SHP77 treated with DMSO at 0.1 percent for 48 hours (cell line): ENCODE results near the gene CTNNA3.

Experiments
- DNase-seq: peaks from one replicate; lab custom pipeline; 2025; lab: John Stamatoyannopoulos, UW

The CTNNA3 gene

GRCh38 chr10:66748217-66748616 is 947.8 kb downstream of the CTNNA3 start:
- DNase-seq, result no peak

GRCh38 chr10:66747451-66747850 is 948.5 kb downstream of the CTNNA3 start:
- DNase-seq, result no peak

GRCh38 chr10:66746711-66747110 is 949.3 kb downstream of the CTNNA3 start:
- no peak for DNase-seq

- DNase-seq, result no peak
Observed at GRCh38 chr10:66746246-66746645, 949.7 kb downstream of the CTNNA3 start.

GRCh38 chr10:66744915-66745314 is 951.1 kb downstream of the CTNNA3 start:
- no peak for DNase-seq

GRCh38 chr10:66737241-66737640 is 958.8 kb downstream of the CTNNA3 start:
- no peak for DNase-seq

- no peak for DNase-seq
Observed at GRCh38 chr10:66723608-66724400, 972.2 kb downstream of the CTNNA3 start.

GRCh38 chr10:66719483-66719882 is 976.5 kb downstream of the CTNNA3 start:
- no peak for DNase-seq

GRCh38 chr10:66717231-66717981 is 978.6 kb downstream of the CTNNA3 start:
- no peak for DNase-seq

GRCh38 chr10:66714741-66715140 is 981.3 kb downstream of the CTNNA3 start:
- DNase-seq, result no peak

- DNase-seq, result no peak
Observed at GRCh38 chr10:66713387-66713786, 982.6 kb downstream of the CTNNA3 start.

- DNase-seq, result no peak
Observed at GRCh38 chr10:66698069-66698468, 997.9 kb downstream of the CTNNA3 start.

- DNase-seq, result no peak
Observed at GRCh38 chr10:66695046-66695445, 1000.9 kb downstream of the CTNNA3 start.

- DNase-seq, result no peak
Observed at GRCh38 chr10:66684581-66684980, 1011.4 kb downstream of the CTNNA3 start.

- no peak for DNase-seq
Observed at GRCh38 chr10:66680886-66681285, 1015.1 kb downstream of the CTNNA3 start.

- DNase-seq, result no peak
Observed at GRCh38 chr10:66678521-66678920, 1017.5 kb downstream of the CTNNA3 start.

- DNase-seq, result no peak
Observed at GRCh38 chr10:66673071-66673470, 1022.9 kb downstream of the CTNNA3 start.

GRCh38 chr10:66671562-66671961 is 1024.4 kb downstream of the CTNNA3 start:
- DNase-seq, result no peak

GRCh38 chr10:66671064-66671463 is 1024.9 kb downstream of the CTNNA3 start:
- DNase-seq, result no peak

- DNase-seq, result no peak
Observed at GRCh38 chr10:66656499-66656898, 1039.5 kb downstream of the CTNNA3 start.

- no peak for DNase-seq
Observed at GRCh38 chr10:66654861-66655260, 1041.1 kb downstream of the CTNNA3 start.

GRCh38 chr10:66651308-66652082 is 1044.5 kb downstream of the CTNNA3 start:
- no peak for DNase-seq

GRCh38 chr10:66649626-66650025 is 1046.4 kb downstream of the CTNNA3 start:
- DNase-seq, result no peak
